DND-41 (cell line): Measurements from ENCODE around the gene EXT2.

ENCODE experiments used
- ATAC-seq: fragments of 200-7000 bp; cut with Tn5 transposase; 3 replicates; pipeline ENCODE4 v1.9.1; 2021; ENCODE audit warnings: low read depth; ENCODE audit not compliant: insufficient read depth
- DNase-seq: peaks from one replicate; pipeline ENCODE4 v3.0.0-alpha.2; 2020
- H2AFZ ChIP-seq: 2 replicates; pipeline ENCODE4 v1.6.0; 2012; ENCODE audit warnings: low read depth, low read length
- H3K27ac ChIP-seq: 2 replicates; pipeline ENCODE4 v1.5.1; 2012; ENCODE audit warnings: low read length, inconsistent platforms
- H3K27me3 ChIP-seq: fragments of 200-600 bp; sonication (generic); 2 replicates; pipeline ENCODE4 v1.6.0; 2012; ENCODE audit warnings: low read length, mild to moderate bottlenecking, inconsistent platforms; ENCODE audit not compliant: insufficient read depth, poor library complexity
- H3K36me3 ChIP-seq: 2 replicates; pipeline ENCODE4 v1.5.1; 2012; ENCODE audit warnings: low read length, inconsistent platforms; ENCODE audit not compliant: insufficient read depth
- H3K4me1 ChIP-seq: 2 replicates; pipeline ENCODE4 v1.5.1; 2012; ENCODE audit warnings: mild to moderate bottlenecking, low read length; ENCODE audit not compliant: insufficient read depth
- H3K4me2 ChIP-seq: 2 replicates; pipeline ENCODE4 v1.6.0; 2012; ENCODE audit warnings: mild to moderate bottlenecking, moderate library complexity, low read length, inconsistent platforms; ENCODE audit not compliant: insufficient read depth
- H3K4me3 ChIP-seq, 2 experiments: fragments of 200-600 bp in 1 of 2; shearing (Covaris generic) in 1 of 2; 2 replicates each; pipeline ENCODE4 v1.5.1; 2012 to 2016; ENCODE audit warnings: inconsistent platforms in 2 of 2, low read length in 2 of 2, mild to moderate bottlenecking in 2 of 2, low read depth in 1 of 2, moderate library complexity in 1 of 2
- H3K79me2 ChIP-seq: 2 replicates; pipeline ENCODE4 v1.6.0; 2012; ENCODE audit warnings: low read length, inconsistent platforms; ENCODE audit not compliant: insufficient read depth
- H3K9ac ChIP-seq: 2 replicates; pipeline ENCODE4 v1.6.0; 2012; ENCODE audit warnings: low read depth, mild to moderate bottlenecking, inconsistent platforms, low read length, moderate library complexity
- H3K9me3 ChIP-seq: 2 replicates; pipeline ENCODE4 v1.5.1; 2012; ENCODE audit warnings: low read length, moderate library complexity, mild to moderate bottlenecking, inconsistent platforms; ENCODE audit not compliant: insufficient read depth, severe bottlenecking
- H4K20me1 ChIP-seq: 2 replicates; pipeline ENCODE4 v1.6.0; 2012; ENCODE audit warnings: low read length; ENCODE audit not compliant: insufficient read depth
- CTCF ChIP-seq: IDR thresholded peaks from 2 replicates; pipeline ENCODE4 v1.5.1; 2012; ENCODE audit warnings: borderline replicate concordance, low read length, moderate library complexity, mild to moderate bottlenecking; ENCODE audit not compliant: poor library complexity, severe bottlenecking; ENCODE audit errors: extremely low read depth
- EZH2 ChIP-seq: IDR thresholded peaks from 3 replicates; pipeline ENCODE4 v1.6.1; 2012; ENCODE audit warnings: borderline replicate concordance, low read depth, mild to moderate bottlenecking, moderate library complexity, low read length, inconsistent platforms; ENCODE audit not compliant: severe bottlenecking

The EXT2 gene

DNA sequence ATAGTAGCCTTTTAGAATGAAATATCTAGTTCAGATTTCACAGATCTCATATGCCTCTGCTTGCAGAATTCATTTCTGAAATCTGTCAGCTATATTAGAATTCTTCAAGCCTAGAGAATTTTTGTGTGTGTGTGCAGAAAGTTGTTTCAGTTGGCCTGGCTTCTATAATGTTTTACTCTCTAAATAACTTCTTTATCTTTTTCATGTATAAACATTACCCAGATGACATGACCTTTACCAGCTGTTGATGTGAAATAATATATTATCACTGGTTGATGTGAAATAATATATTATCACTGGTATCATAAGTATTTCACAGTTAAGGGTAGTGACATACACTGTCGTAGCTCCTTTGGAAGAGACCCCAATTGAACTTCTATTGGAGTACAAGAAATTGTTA lies 141.7 kb downstream of the EXT2 start:
- DNase-seq (no peak), ATAC-seq (no peak)
- Histone ChIP-seq H3K4me1 (no peaks in the 10 kb centered on the region), H2AFZ (no peak overlapping the region), H4K20me1 (no peaks in the 10 kb centered on the region), H3K79me2 (no peaks in the 10 kb centered on the region), H3K27ac (no peak overlapping the region), H3K36me3 (peaks cover 24% of the 10 kb centered on the region), H3K9ac (no peak overlapping the region), H3K9me3 (no peaks in the 10 kb centered on the region), H3K4me3 (no peak overlapping the region), H3K27me3 (no peaks in the 10 kb centered on the region), H3K4me2 (no peak overlapping the region)
- TF ChIP-seq EZH2 (no peak), CTCF (no peak)

- H3K27me3 ChIP-seq = no peaks in the 10 kb centered on the region
- no peak overlapping the region for H2AFZ ChIP-seq
- no peak overlapping the region for H3K27ac ChIP-seq
- no peak for DNase-seq
- no peak overlapping the region for H3K4me2 ChIP-seq
- H3K79me2 ChIP-seq = no peaks in the 10 kb centered on the region
- no peak overlapping the region for H3K4me3 ChIP-seq
- ATAC-seq = no peak
- H4K20me1 ChIP-seq = no peaks in the 10 kb centered on the region
- no peaks in the 10 kb centered on the region for H3K9me3 ChIP-seq
- no peak overlapping the region for H3K9ac ChIP-seq
- peaks cover 27% of the 10 kb centered on the region for H3K36me3 ChIP-seq
- no peaks in the 10 kb centered on the region for H3K4me1 ChIP-seq
- TF ChIP-seq CTCF (no peak), EZH2 (no peak)
Observed at GRCh38 chr11:44241851-44242250, 146.4 kb downstream of the EXT2 start.

DNA sequence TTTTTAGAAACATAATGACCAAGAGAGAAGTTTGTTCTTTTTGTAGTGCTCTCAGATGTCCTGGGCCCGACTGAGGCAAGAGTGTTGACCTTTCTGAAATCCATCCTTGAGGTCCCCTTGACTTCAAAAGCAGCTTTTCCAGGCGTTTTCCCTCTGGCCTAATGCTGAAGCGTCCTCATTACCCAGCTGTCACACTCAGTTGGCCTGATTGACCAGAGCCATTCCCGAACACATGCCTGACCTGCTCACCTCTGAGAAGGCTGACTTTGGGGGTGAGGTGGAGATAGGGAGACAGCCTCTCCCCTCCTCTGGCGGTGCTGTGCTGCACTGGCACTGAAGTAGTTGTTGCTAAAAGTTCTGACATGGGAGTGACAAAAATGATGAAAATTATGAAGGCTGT lies 147.6 kb downstream of the EXT2 start:
- H2AFZ ChIP-seq = no peak overlapping the region
- no peaks in the 10 kb centered on the region for H3K9me3 ChIP-seq
- no peak overlapping the region for H3K27ac ChIP-seq
- no peaks in the 10 kb centered on the region for H4K20me1 ChIP-seq
- H3K4me1 ChIP-seq = no peaks in the 10 kb centered on the region
- ATAC-seq = no peak
- H3K9ac ChIP-seq = no peak overlapping the region
- DNase-seq = no peak
- no peak for TF ChIP-seq CTCF
- no peak for TF ChIP-seq EZH2
- H3K27me3 ChIP-seq = no peaks in the 10 kb centered on the region
- no peak overlapping the region for H3K4me2 ChIP-seq
- H3K4me3 ChIP-seq = no peak overlapping the region
- H3K79me2 ChIP-seq = no peaks in the 10 kb centered on the region
- H3K36me3 ChIP-seq = peaks cover 22% of the 10 kb centered on the region
